ENCODE results near the gene NSMCE4A. TPM values are rescaled to one million over a fixed set of nuclear protein-coding genes. Genes with fewer than 3 reads are reported as not detected.
A peak's percentile ranks its signal among the peaks of the same experiment; 100 is the strongest.
"Not testable (repeated sequence)": the region's sequence is repeated elsewhere in the genome, so short reads cannot be mapped to it uniquely, and the experiment has no call there.

Gene NSMCE4A
- total RNA-seq, 1 donor from 2014 or later = 46.7 TPM

DNA sequence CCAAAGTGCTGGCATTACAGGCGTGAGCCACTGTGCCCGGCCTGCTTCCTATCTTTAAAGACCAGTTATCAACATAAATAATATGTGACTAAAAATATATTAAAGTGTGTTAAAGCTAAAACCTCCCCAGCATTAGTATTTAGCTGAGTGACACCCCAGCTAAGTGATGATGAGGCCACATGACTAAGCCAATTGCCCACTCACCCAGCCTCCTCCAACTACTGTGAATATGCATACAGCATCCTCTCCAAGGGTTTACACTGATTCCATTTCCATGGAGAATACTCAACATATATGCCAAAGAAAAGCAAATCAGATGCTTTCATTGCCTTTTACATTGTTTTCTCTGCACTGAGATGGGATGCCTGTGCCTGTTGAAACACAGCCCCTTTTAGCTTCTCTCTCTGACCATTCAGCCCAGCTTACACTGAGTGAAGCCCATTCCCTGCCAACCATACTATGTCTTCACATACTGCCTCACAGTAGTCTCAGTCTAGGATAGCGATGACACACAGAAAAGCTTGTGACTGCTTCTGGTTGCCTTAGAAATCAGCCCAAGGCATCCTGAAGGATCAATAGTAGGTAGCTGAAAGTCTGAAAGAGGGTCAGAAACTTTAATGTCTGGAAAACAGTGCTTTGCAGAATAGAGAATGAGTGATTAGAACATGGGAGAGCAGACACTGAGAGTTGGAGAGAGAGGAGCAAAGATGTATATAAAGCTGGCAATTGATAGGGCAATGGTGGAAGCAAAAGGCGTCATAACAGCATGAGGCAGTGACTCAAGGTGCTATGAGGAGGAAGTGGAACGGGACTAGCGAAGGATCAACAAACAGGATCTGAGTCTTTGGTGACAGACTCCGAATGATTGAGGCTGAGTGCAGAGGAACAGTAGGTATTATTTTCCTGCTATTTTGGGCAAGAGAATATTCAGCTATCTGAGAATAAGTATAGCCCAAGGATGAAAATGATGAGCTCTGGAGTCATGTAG lies 27.4 kb downstream of the NSMCE4A start:
- no peak for DNase-seq (ENCODE audit: low spot score)
- no peak for ATAC-seq
- intact Hi-C loops (cut with DNase I) = no loop called here

- DNase-seq (ENCODE audit: low spot score) = no peak
- intact Hi-C loops (cut with DNase I) = no loop called here
- ATAC-seq = peak; percentile 85
These were observed 32.1 kb downstream of the NSMCE4A start for GRCh38 chr10:121942749-121943416.

- intact Hi-C loops (cut with DNase I) = no loop called here
- ATAC-seq = no peak
- no peak for DNase-seq (ENCODE audit: low spot score)
These were observed 33.5 kb downstream of the NSMCE4A start for GRCh38 chr10:121941532-121941931.

- intact Hi-C loops (cut with DNase I) = no loop called here
- ATAC-seq = no peak
- DNase-seq (ENCODE audit: low spot score) = no peak
These were observed 38.7 kb downstream of the NSMCE4A start for GRCh38 chr10:121936295-121936694.

DNA sequence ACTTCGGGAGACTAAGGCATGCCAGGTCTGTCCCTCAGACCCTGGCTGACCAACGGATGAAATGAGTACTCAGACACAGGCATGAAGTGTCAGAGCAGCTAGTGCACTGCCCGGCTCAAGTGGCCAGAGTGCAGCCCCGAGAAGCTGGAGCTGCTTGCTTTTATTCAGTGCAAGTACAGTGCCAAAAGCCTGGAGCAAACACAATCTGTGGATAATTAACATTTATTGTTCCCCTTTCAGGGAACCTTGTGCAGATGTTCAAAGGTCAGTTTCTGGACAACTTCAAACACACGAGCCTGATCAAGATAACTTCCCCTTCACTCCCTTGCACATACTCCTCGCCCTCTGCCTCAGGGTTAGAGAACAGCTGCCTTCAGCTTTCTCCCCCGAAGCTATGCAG lies 39.3 kb downstream of the NSMCE4A start:
- intact Hi-C loops (cut with DNase I) = no loop called here
- ATAC-seq = no peak
- no peak for DNase-seq (ENCODE audit: low spot score)

GRCh38 chr10:121930268-121931085 lies 44.5 kb downstream of the NSMCE4A start:
- DNase-seq (ENCODE audit: low spot score); ATAC-seq; intact Hi-C loops (cut with DNase I): not testable (repeated sequence)

- ATAC-seq; intact Hi-C loops (cut with DNase I); DNase-seq (ENCODE audit: low spot score): not testable (repeated sequence)
These were observed 45.3 kb downstream of the NSMCE4A start for GRCh38 chr10:121929585-121930267.

DNA sequence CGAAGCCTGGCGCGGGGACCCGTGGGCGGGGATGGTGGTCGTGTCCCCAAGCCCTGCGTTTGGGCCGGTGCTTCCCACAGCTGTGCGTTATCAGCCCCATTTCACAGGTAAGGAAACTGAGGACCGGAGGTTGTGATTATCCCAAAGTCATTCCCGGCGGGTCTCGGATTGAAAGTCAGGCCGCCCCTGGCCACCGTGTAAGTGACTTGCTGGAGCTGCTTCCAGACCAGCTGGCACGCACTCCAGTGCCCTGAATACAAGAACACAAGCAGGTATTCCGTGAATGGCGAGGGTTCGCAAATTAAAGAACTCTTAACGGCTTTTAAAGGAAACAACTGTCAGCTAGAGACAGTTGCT lies 46.5 kb downstream of the NSMCE4A start:
- ATAC-seq = peak; percentile 1
- no peak for DNase-seq (ENCODE audit: low spot score)
- intact Hi-C loops (cut with DNase I) = no loop called here

- ATAC-seq = peak; percentile 97
- peak; percentile 94 for DNase-seq (ENCODE audit: low spot score)
- intact Hi-C loops (cut with DNase I) = no loop called here
These were observed 47.0 kb downstream of the NSMCE4A start, which contains the start of gene ATE1 for GRCh38 chr10:121927841-121928527. ATE1 (minus strand) TSS chr10:121928031; CDS start chr10:121927949, 82 bp downstream.

- DNase-seq (ENCODE audit: low spot score) (peak; percentile 75), ATAC-seq (peak; percentile 55)
- intact Hi-C loops (cut with DNase I) = no loop called here
These were observed 47.6 kb downstream of the NSMCE4A start for GRCh38 chr10:121927318-121927840.

DNA sequence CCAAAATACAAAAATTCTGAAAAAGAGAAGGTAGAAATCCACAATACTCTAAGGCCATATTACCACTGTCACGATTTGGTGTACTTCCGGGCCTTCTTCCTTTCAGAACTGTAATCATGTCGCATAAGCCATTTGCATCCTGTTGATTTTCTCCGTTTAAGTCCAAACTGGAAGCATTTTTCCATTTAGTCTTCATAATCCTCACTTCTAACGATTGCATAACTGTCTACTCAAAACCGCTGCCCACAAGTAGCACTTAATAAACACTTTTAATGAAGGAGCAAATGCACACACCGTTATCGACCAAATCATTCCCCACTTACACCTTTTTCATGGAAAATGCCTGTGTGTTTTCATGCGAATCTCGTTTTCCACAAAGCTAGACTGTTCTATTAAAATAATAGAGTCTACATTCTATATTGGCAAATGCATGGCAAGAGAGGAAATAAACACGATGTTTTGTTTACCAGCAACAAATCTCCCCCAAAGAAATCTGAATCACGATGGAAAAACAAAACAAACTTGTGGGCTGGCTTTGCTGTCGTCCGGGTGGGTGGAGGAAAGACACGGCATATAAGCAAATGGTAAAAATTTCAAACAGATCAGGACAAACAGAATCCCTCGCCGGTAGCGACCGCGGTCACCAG lies 48.2 kb downstream of the NSMCE4A start:
- intact Hi-C loops (cut with DNase I) = no loop called here
- ATAC-seq (peak; percentile 1), DNase-seq (ENCODE audit: low spot score) (no peak)

GRCh38 chr10:121926157-121926556 lies 48.9 kb downstream of the NSMCE4A start:
- DNase-seq (ENCODE audit: low spot score) (no peak), ATAC-seq (no peak)
- intact Hi-C loops (cut with DNase I) = no loop called here

DNA sequence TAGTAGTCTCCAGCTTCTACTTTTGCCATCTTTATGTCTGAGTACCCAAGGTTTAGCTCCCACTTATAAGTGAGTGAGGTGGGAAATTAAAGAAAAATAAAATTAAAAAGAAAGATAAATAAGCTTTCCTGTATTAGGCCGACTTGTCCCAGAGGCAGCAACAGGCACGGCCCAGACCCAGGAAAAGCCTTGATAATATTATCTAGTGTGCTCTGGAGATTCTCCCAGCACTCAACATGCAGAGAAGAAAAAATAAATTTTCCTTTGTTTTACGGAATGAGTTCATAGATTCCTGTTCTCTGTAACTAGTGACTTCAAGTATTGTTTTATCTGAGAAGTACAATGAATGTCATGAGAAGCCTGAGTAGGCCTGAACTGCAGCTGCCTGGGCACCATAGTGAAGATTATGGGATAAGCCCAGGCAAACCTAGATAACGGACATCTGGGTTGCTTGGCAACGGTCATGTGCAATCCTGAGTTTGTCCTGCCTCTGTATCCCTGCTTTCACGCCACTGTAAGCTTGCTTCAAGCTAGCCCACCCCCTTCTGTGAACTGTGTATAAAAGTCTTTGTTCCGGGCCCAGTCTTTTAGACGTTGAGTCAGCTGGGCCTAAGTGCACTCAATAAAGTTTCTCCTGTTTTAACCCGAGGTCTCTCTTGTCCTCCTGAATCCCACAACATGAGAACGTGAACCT lies 53.6 kb downstream of the NSMCE4A start:
- ATAC-seq = no peak
- intact Hi-C loops (cut with DNase I) = no loop called here
- no peak for DNase-seq (ENCODE audit: low spot score)

DNA sequence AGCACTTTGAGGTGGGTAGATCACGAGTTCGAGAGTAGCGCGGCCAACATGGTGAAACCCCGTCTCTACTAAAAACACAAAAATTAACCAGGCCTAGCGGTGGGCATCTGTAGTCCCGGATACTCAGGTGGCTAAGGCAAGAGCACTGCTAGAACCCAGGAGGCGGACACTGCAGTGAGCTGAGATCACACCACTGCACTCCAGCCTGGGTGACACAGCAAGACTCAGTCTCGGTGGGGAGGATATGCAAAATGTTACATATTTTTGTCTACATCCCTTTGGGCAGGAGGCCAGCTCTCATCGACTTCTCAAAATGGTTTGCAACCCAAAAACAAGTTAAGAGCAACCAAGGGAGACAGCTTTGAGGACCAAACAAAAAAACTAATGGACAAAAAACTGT lies 55.4 kb downstream of the NSMCE4A start:
- DNase-seq (ENCODE audit: low spot score) (no peak), ATAC-seq (no peak)
- intact Hi-C loops (cut with DNase I) = no loop called here

DNA sequence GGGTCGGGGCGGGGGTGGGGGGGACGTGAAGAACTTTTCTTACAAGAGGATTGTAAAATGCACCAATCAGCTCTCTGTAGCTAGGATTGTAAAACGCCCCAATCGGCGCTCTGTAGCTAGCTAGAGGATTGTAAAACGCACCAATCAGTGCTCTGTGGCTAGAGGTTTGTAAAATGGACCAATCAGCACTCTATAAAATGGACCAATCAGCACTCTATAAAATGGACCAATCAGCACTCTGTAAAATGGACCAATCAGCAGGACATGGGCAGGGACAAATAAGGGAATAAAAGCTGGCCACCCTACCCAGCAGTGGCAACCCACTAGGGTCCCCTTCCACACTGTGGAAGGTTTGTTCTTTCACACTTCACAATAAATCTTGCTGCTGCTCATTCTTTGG lies 56.2 kb downstream of the NSMCE4A start:
- ATAC-seq; DNase-seq (ENCODE audit: low spot score); intact Hi-C loops (cut with DNase I): not testable (repeated sequence)

DNA sequence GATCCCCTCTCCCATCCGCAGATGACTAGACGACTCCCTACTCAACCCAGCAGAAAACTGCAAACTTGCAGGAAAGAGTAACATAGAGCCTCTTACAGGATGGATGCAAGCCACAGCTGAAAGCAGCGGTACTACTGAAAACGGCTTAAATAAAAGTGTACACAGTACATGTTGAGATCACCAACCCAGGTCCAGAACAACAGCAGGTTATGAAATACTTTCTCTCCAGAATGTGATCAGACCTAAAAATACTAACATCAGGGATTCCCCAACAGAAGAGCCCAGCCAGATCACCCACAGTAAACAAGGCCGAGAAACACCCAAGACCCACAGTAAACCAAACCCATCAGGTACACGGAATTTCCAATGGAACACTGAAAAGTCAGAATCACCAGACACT lies 60.4 kb downstream of the NSMCE4A start:
- DNase-seq (ENCODE audit: low spot score) (no peak), ATAC-seq (no peak)
- intact Hi-C loops (cut with DNase I) = no loop called here

- ATAC-seq = no peak
- intact Hi-C loops (cut with DNase I) = no loop called here
- DNase-seq (ENCODE audit: low spot score) = no peak
These were observed 63.7 kb downstream of the NSMCE4A start for GRCh38 chr10:121911421-121911697.
